ENCODE data around the gene LRFN5. TPM values are rescaled to one million over a fixed set of nuclear protein-coding genes. Genes with fewer than 3 reads are reported as not detected.

Gene LRFN5
- total and polyA plus RNA-seq, 10 of the 15 experiments (the other 5 are each of a cell fraction or from before 2014, with no cell fraction given), result 0.06 to 1.2 TPM; not detected in 8

DNA sequence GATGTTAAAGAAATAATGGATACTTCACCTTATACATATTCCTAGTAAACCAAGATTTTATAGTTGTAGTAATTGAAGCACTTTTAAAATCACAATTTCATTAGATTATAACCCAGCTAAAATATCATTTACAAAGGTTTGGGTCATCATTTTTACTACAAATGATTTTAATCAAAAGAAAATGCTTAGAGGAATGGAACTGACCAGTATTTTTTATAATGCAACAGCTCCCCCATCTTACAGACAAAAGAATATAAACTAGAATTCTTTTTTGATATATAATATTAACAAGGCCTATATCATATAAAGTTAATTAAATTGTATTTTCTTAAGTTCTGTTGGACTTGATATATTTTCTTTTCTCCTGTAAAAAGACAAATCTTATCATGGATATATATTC is 20.4 kb upstream of the LRFN5 start:
- H3K27me3 ChIP-seq (replicated peaks in 1 of 2; ENCODE audit: control insufficient read depth in 2 of 2, insufficient read depth in 2 of 2, low read length in 1 of 2), result no peaks in the 10 kb centered on the region
- TF ChIP-seq, protein P1, sequence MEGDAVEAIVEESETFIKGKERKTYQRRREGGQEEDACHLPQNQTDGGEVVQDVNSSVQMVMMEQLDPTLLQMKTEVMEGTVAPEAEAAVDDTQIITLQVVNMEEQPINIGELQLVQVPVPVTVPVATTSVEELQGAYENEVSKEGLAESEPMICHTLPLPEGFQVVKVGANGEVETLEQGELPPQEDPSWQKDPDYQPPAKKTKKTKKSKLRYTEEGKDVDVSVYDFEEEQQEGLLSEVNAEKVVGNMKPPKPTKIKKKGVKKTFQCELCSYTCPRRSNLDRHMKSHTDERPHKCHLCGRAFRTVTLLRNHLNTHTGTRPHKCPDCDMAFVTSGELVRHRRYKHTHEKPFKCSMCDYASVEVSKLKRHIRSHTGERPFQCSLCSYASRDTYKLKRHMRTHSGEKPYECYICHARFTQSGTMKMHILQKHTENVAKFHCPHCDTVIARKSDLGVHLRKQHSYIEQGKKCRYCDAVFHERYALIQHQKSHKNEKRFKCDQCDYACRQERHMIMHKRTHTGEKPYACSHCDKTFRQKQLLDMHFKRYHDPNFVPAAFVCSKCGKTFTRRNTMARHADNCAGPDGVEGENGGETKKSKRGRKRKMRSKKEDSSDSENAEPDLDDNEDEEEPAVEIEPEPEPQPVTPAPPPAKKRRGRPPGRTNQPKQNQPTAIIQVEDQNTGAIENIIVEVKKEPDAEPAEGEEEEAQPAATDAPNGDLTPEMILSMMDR (IDR thresholded peaks at IDR 0.05 in 2 of 3, conservative IDR thresholded peaks at IDR 0.05 in 1 of 3; ENCODE audit: control insufficient read depth in 2 of 3, extremely low read depth in 1 of 3, insufficient read depth in 1 of 3, low read depth in 3 of 3, low read length in 3 of 3), result no peak
- TF ChIP-seq CREB1 (IDR thresholded peaks at IDR 0.05; ENCODE audit: low read depth) (no peak), EZH2 (IDR thresholded peaks at IDR 0.05; ENCODE audit: borderline replicate concordance, control insufficient read depth, low read depth, low read length) (no peak), SPI1 (IDR thresholded peaks at IDR 0.05; ENCODE audit: borderline replicate concordance, insufficient read depth, low read depth, low read length) (no peak), ZZZ3 (IDR thresholded peaks at IDR 0.05; ENCODE audit: control insufficient read depth, insufficient read length, low read depth) (no peak), DPF2 (IDR thresholded peaks at IDR 0.05) (no peak), NRF1 (conservative IDR thresholded peaks at IDR 0.05; ENCODE audit: low read depth, low read length) (no peak), RCOR1 (conservative IDR thresholded peaks at IDR 0.05; ENCODE audit: low read depth, low read length) (no peak), MYB (IDR thresholded peaks at IDR 0.05; ENCODE audit: borderline replicate concordance, low read depth, low read length) (no peak), JUND (IDR thresholded peaks at IDR 0.05; ENCODE audit: low read depth, low read length) (no peak)
- TF ChIP-seq, protein P2, sequence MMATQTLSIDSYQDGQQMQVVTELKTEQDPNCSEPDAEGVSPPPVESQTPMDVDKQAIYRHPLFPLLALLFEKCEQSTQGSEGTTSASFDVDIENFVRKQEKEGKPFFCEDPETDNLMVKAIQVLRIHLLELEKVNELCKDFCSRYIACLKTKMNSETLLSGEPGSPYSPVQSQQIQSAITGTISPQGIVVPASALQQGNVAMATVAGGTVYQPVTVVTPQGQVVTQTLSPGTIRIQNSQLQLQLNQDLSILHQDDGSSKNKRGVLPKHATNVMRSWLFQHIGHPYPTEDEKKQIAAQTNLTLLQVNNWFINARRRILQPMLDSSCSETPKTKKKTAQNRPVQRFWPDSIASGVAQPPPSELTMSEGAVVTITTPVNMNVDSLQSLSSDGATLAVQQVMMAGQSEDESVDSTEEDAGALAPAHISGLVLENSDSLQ (IDR thresholded peaks at IDR 0.05), result no peak
- TF ChIP-seq, protein P3, sequence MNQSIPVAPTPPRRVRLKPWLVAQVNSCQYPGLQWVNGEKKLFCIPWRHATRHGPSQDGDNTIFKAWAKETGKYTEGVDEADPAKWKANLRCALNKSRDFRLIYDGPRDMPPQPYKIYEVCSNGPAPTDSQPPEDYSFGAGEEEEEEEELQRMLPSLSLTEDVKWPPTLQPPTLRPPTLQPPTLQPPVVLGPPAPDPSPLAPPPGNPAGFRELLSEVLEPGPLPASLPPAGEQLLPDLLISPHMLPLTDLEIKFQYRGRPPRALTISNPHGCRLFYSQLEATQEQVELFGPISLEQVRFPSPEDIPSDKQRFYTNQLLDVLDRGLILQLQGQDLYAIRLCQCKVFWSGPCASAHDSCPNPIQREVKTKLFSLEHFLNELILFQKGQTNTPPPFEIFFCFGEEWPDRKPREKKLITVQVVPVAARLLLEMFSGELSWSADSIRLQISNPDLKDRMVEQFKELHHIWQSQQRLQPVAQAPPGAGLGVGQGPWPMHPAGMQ (IDR thresholded peaks at IDR 0.05; ENCODE audit: borderline replicate concordance), result no peak
- no peaks in the 10 kb centered on the region for H3K79me2 ChIP-seq (ENCODE audit: control insufficient read depth, insufficient read depth, low read length)
- no peak overlapping the region for H3K27ac ChIP-seq (ENCODE audit: control insufficient read depth, insufficient read depth)
- H3K9me3 ChIP-seq (replicated peaks; ENCODE audit: control insufficient read depth, insufficient read depth, low read length), result no peaks in the 10 kb centered on the region
- SMC1A ChIA-PET (ENCODE audit: uncharacterized antibody, unreplicated experiment), result no interaction called here
- BruUV-seq (replicated peaks), result no TSS peak
- intact Hi-C loops (cut with micrococcal nuclease; ENCODE audit: unreplicated experiment), result no loop called here
- H3K4me3 ChIP-seq, result no peak overlapping the region
- CTCF ChIA-PET, result no interaction called here
- H2AFZ ChIP-seq (ENCODE audit: control insufficient read depth, low read depth, low read length), result no peak overlapping the region
- ATAC-seq (no peak), FAIRE-seq (no peak), DNase-seq (ENCODE audit: low read depth, low spot score) (no peak)
- no peak overlapping the region for H3K9ac ChIP-seq (ENCODE audit: control insufficient read depth, insufficient read depth, low read length)
- H4K20me1 ChIP-seq (ENCODE audit: control insufficient read depth, insufficient read depth), result no peaks in the 10 kb centered on the region
- RAD21 ChIA-PET (ENCODE audit: unreplicated experiment), result no interaction called here
- in situ Hi-C loops (cut with MboI), result no loop called here
- no peaks in the 10 kb centered on the region for H3K4me1 ChIP-seq (ENCODE audit: control insufficient read depth, insufficient read depth, low read length)
- POLR2A ChIA-PET, result no interaction called here
- H3K36me3 ChIP-seq (ENCODE audit: control insufficient read depth in 2 of 2, insufficient read depth in 2 of 2, low read length in 1 of 2), result no peaks in the 10 kb centered on the region
- H3K4me2 ChIP-seq (ENCODE audit: control insufficient read depth, insufficient read depth), result no peak overlapping the region

All from GM12878 (cell line).